ENCODE measurements around the gene OPTC. TPM values are rescaled to one million over a fixed set of nuclear protein-coding genes. Genes with fewer than 3 reads are reported as not detected.

The OPTC gene
- polyA plus RNA-seq, 2 of the 4 experiments (the other 2 are of a cell fraction), result not detected

- TF ChIP-seq SMC3 (IDR thresholded peaks at IDR 0.05), result peak; percentile 46; the same call in 2 of the 3 replicates
- TF ChIP-seq POLR2AphosphoS2 (conservative IDR thresholded peaks at IDR 0.05; ENCODE audit: low read length), result no peak
- TF ChIP-seq FOSL2 (IDR thresholded peaks at IDR 0.05), result peak; percentile 80
- peak; percentile 65 for TF ChIP-seq FOSL2 (CRISPR knock-in tag; IDR thresholded peaks at IDR 0.05)
- peak; percentile 68 to 85; a peak in 3 of 5 replicates for TF ChIP-seq EP300 (IDR thresholded peaks at IDR 0.05)
- no peak for TF ChIP-seq NFE2L2 (conservative IDR thresholded peaks at IDR 0.05; ENCODE audit: low read length)
These were observed 43.1 kb downstream of the OPTC start (continued) for GRCh38 chr1:203536980-203537455.

- peak; percentile 41 to 73; a peak in 4 of 6 replicates for ATAC-seq
- no peak for FAIRE-seq
- Histone ChIP-seq H3K4me2 (peak overlapping the region; percentile 68), H3K27ac (peak overlapping the region; percentile 72 to 77), H3K4me1 (peaks cover 56% of the 10 kb centered on the region), H3K4me3 (peak overlapping the region; percentile 14; the same call in 1 of the 3 replicates), H3K9me3 (no peaks in the 10 kb centered on the region)
- TF ChIP-seq MAZ (IDR thresholded peaks at IDR 0.05; ENCODE audit: borderline replicate concordance, low read depth, low read length), result no peak
- TF ChIP-seq FOSL2 (IDR thresholded peaks at IDR 0.05), result peak; percentile 26; the same call in 1 of the 2 replicates
- no peak; the same call in 1 of the 2 replicates for TF ChIP-seq FOSL2 (CRISPR knock-in tag; IDR thresholded peaks at IDR 0.05)
- DNase-seq (ENCODE audit: low read depth in 1 of 2, low spot score in 1 of 2), result peak in 1 of 2 experiments; percentile 61
- CTCF ChIA-PET, result interaction anchor here (0.8 to 3.1 kb wide), 5 partner anchors 10 to 88 kb away, joined by 3 to 21 read pairs (median 4); no protein-coding TSS in a partner anchor
- POLR2A ChIA-PET, result interaction anchor here (0.9 to 2.2 kb wide), 2 partner anchors 20 to 89 kb away, joined by 3 to 7 read pairs; partner anchors contain the start of gene ATP2B4
- 50% methylated on average over 5 of the region's 5 CpGs for WGBS (ENCODE audit: missing lambda C conversion rate)
These were observed 44.0 kb downstream of the OPTC start for GRCh38 chr1:203537806-203538464.

GRCh38 chr1:203538726-203539125 is 44.8 kb downstream of the OPTC start:
- ATAC-seq (no peak), DNase-seq (ENCODE audit: low read depth in 1 of 2, low spot score in 1 of 2) (no peak), FAIRE-seq (no peak)
- peaks cover 51% of the 10 kb centered on the region for H3K4me1 ChIP-seq
- WGBS (ENCODE audit: missing lambda C conversion rate), result 47% methylated on average over 1 of the region's 1 CpG
- no peak for TF ChIP-seq EHF (CRISPR knock-in tag; IDR thresholded peaks at IDR 0.05)
- no peak for TF ChIP-seq CHD4 (IDR thresholded peaks at IDR 0.05; ENCODE audit: borderline replicate concordance)
- no peak for TF ChIP-seq POLR2A (IDR thresholded peaks at IDR 0.05; ENCODE audit: low read length)
- no peak for TF ChIP-seq PBX3 (IDR thresholded peaks at IDR 0.05)
- no peak for TF ChIP-seq HOXA7 (CRISPR knock-in tag; IDR thresholded peaks at IDR 0.05)
- TF ChIP-seq SMC3 (IDR thresholded peaks at IDR 0.05), result no peak
- TF ChIP-seq MAZ (IDR thresholded peaks at IDR 0.05; ENCODE audit: borderline replicate concordance, low read depth, low read length), result no peak
- no peak for TF ChIP-seq ZNF302 (CRISPR knock-in tag; IDR thresholded peaks at IDR 0.05)
- no peak for TF ChIP-seq HEYL (CRISPR knock-in tag; IDR thresholded peaks at IDR 0.05)
- no peak for TF ChIP-seq CBX2 (IDR thresholded peaks at IDR 0.05; ENCODE audit: borderline replicate concordance, low read depth)
- TF ChIP-seq NR3C1 (IDR thresholded peaks at IDR 0.05), result no peak
- no peak for TF ChIP-seq RAD21 (conservative IDR thresholded peaks at IDR 0.05 in 1 of 2, IDR thresholded peaks at IDR 0.05 in 1 of 2)
- TF ChIP-seq BHLHE40 (IDR thresholded peaks at IDR 0.05; ENCODE audit: low read depth, low read length), result no peak
- no peak for TF ChIP-seq HOXB5 (CRISPR knock-in tag; IDR thresholded peaks at IDR 0.05)
- TF ChIP-seq KDM5A (IDR thresholded peaks at IDR 0.05), result no peak
- TF ChIP-seq CBX8 (IDR thresholded peaks at IDR 0.05), result no peak
- TF ChIP-seq FOSL2 (IDR thresholded peaks at IDR 0.05), result no peak
- no peak for TF ChIP-seq FOSL2 (CRISPR knock-in tag; IDR thresholded peaks at IDR 0.05)
- TF ChIP-seq HES2 (IDR thresholded peaks at IDR 0.05), result no peak
- no peak for TF ChIP-seq ATOH8 (CRISPR knock-in tag; IDR thresholded peaks at IDR 0.05; ENCODE audit: low read depth)
- no peaks in the 10 kb centered on the region for H3K9me3 ChIP-seq
- H3K4me3 ChIP-seq, result no peak overlapping the region
- CTCF ChIA-PET, result interaction anchor here (0.7 to 3.1 kb wide), 3 partner anchors 15 to 269 kb away, joined by 3 to 21 read pairs (median 3); no protein-coding TSS in a partner anchor
- peak overlapping the region; percentile 68; the same call in 2 of the 3 replicates for H3K4me2 ChIP-seq
- POLR2A ChIA-PET, result interaction anchor here (0.9 kb wide), 1 partner anchor 88 kb away, joined by 3 read pairs; the partner anchor contains the start of gene ATP2B4
- peak overlapping the region; percentile 72 to 77 for H3K27ac ChIP-seq

All from A549 (cell line).